ENCODE measurements around the gene CELA2A.

The CELA2A gene

GRCh38 chr1:15423355-15424077 is 33.0 kb upstream of the CELA2A start:
- Histone ChIP-seq H3K27ac (replicated peaks) (no peak overlapping the region), H3K4me3 (replicated peaks; ENCODE audit: insufficient read depth, low read length) (no peak overlapping the region), H3K27me3 (ENCODE audit: insufficient read depth, poor library complexity, severe bottlenecking) (no peaks in the 10 kb centered on the region)
- no peak for DNase-seq (ENCODE audit: low read depth in 1 of 2, low spot score in 1 of 2)
- TF ChIP-seq REST (IDR thresholded peaks at IDR 0.05; ENCODE audit: insufficient replicate concordance, low read depth), result no peak
- no peak for TF ChIP-seq SPI1 (IDR thresholded peaks at IDR 0.05; ENCODE audit: borderline replicate concordance, low read depth)
- no peak for TF ChIP-seq CTCF (IDR thresholded peaks at IDR 0.05; ENCODE audit: insufficient read depth, low read length)
- TF ChIP-seq GABPA (IDR thresholded peaks at IDR 0.05; ENCODE audit: low read depth), result no peak
- no peak for TF ChIP-seq POLR2AphosphoS5 (IDR thresholded peaks at IDR 0.05; ENCODE audit: low read depth)

- H3K27ac ChIP-seq (replicated peaks), result no peak overlapping the region
- DNase-seq (ENCODE audit: low read depth in 1 of 2, low spot score in 1 of 2), result no peak
- TF ChIP-seq CTCF (IDR thresholded peaks at IDR 0.05; ENCODE audit: insufficient read depth, low read length) (no peak), GABPA (IDR thresholded peaks at IDR 0.05; ENCODE audit: low read depth) (no peak), SPI1 (IDR thresholded peaks at IDR 0.05; ENCODE audit: borderline replicate concordance, low read depth) (no peak), REST (IDR thresholded peaks at IDR 0.05; ENCODE audit: insufficient replicate concordance, low read depth) (no peak), POLR2AphosphoS5 (IDR thresholded peaks at IDR 0.05; ENCODE audit: low read depth) (no peak)
- no peaks in the 10 kb centered on the region for H3K27me3 ChIP-seq (ENCODE audit: insufficient read depth, poor library complexity, severe bottlenecking)
- no peak overlapping the region for H3K4me3 ChIP-seq (replicated peaks; ENCODE audit: insufficient read depth, low read length)
Observed at GRCh38 chr1:15424146-15424667, 32.3 kb upstream of the CELA2A start.

- TF ChIP-seq GABPA (IDR thresholded peaks at IDR 0.05; ENCODE audit: low read depth), result no peak
- no peak for TF ChIP-seq REST (IDR thresholded peaks at IDR 0.05; ENCODE audit: insufficient replicate concordance, low read depth)
- no peak for TF ChIP-seq SPI1 (IDR thresholded peaks at IDR 0.05; ENCODE audit: borderline replicate concordance, low read depth)
- no peak for TF ChIP-seq POLR2AphosphoS5 (IDR thresholded peaks at IDR 0.05; ENCODE audit: low read depth)
- TF ChIP-seq CTCF (IDR thresholded peaks at IDR 0.05; ENCODE audit: insufficient read depth, low read length), result no peak
- H3K27me3 ChIP-seq (ENCODE audit: insufficient read depth, poor library complexity, severe bottlenecking), result no peaks in the 10 kb centered on the region
Observed at GRCh38 chr1:15424981-15425380, 31.6 kb upstream of the CELA2A start.

More at GRCh38 chr1:15424981-15425380, 31.6 kb upstream of the CELA2A start:
- DNase-seq (ENCODE audit: low read depth in 1 of 2, low spot score in 1 of 2), result no peak
- Histone ChIP-seq H3K4me3 (replicated peaks; ENCODE audit: insufficient read depth, low read length) (no peak overlapping the region), H3K27ac (replicated peaks) (no peak overlapping the region)
